ENCODE data around the gene COL12A1. TPM values are rescaled to one million over a fixed set of nuclear protein-coding genes. Genes with fewer than 3 reads are reported as not detected.
A peak's percentile ranks its signal among the peaks of the same experiment; 100 is the strongest.

Gene COL12A1
- total and polyA plus RNA-seq, 11 donors: 3.1 to 26.8 (median 18.5) TPM

DNA sequence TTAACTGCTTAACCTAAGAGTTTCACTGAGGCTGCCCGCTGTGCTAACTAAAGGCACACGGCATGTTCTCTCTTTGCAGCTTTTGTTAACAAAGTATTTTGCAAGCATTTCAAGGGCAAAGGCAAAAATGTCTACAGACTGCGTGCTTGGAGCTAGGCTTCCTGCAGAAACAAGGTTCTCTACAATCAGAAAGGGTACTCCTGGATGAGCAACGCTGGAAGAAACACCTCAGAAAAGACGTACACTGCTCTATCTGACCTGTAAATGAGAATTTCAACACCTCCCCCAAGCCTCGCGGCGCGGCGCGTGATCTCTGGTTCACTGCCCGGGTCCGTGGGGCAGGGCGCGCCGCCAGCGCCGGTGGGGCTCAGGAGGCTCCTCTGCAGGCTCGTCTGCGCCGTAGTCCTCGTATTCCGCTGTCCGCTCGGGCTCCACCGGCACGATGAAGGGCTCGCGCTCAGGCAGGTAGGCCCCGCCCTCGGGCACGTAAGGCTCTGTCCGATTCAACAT, 120.9 kb downstream of the COL12A1 start:
- no peaks in the 10 kb centered on the region for H3K4me1 ChIP-seq
- H3K27me3 ChIP-seq: peaks cover 0 to 5% (median 0%) of the 10 kb centered on the region in 9 donors
- peaks cover 0 to 54% (median 0%) of the 10 kb centered on the region in 9 donors for H3K36me3 ChIP-seq
- ATAC-seq (peak in 1 of 4 donors; percentile 37), DNase-seq (peak in 2 of 5 donors; percentile 20 to 46)
- H3K4me3 ChIP-seq: peak overlapping the region in 4 of 12 donors; percentile 9 to 38 (median 20)
- WGBS, 4 donors: 23 to 50% (median 36%) methylated on average over 28 to 33 of the region's 33 CpGs
- H3K27ac ChIP-seq: no peak overlapping the region
- intact Hi-C loops (cut with DNase I): no loop called here
- TF ChIP-seq POLR2A (IDR thresholded peaks at IDR 0.05) (no peak), CTCF (IDR thresholded peaks at IDR 0.05) (no peak)
- H3K9me3 ChIP-seq: no peaks in the 10 kb centered on the region

- Histone ChIP-seq H3K9me3 (no peaks in the 10 kb centered on the region), H3K36me3 (peaks cover 0 to 46% (median 0%) of the 10 kb centered on the region in 9 donors), H3K27me3 (peaks cover 0 to 5% (median 0%) of the 10 kb centered on the region in 9 donors), H3K4me1 (no peaks in the 10 kb centered on the region), H3K27ac (no peak overlapping the region), H3K4me3 (no peak overlapping the region)
- ATAC-seq: no peak
- intact Hi-C loops (cut with DNase I): no loop called here
- no peak for TF ChIP-seq CTCF (IDR thresholded peaks at IDR 0.05)
- no peak for TF ChIP-seq POLR2A (IDR thresholded peaks at IDR 0.05)
- no peak for DNase-seq
- 79 to 83% (median 80%) methylated on average over 4 of the region's 4 CpGs for WGBS, 4 donors
Measured at GRCh38 chr6:75084018-75084417, 121.8 kb downstream of the COL12A1 start.

- H3K4me1 ChIP-seq: no peaks in the 10 kb centered on the region
- no peak for TF ChIP-seq POLR2A (IDR thresholded peaks at IDR 0.05)
Measured at GRCh38 chr6:75081921-75082320, 123.9 kb downstream of the COL12A1 start.

GRCh38 chr6:75081047-75081446, 124.8 kb downstream of the COL12A1 start:
- no peak for DNase-seq
- Histone ChIP-seq H3K4me1 (no peaks in the 10 kb centered on the region), H3K27me3 (peaks cover 0 to 5% (median 0%) of the 10 kb centered on the region in 9 donors), H3K4me3 (no peak overlapping the region), H3K36me3 (peaks cover 0 to 16% (median 0%) of the 10 kb centered on the region in 9 donors), H3K27ac (no peak overlapping the region), H3K9me3 (no peaks in the 10 kb centered on the region)
- WGBS, 4 donors: 90 to 98% (median 93%) methylated on average over 2 of the region's 2 CpGs
- ATAC-seq: no peak
- TF ChIP-seq CTCF (IDR thresholded peaks at IDR 0.05) (no peak), POLR2A (IDR thresholded peaks at IDR 0.05) (no peak)
- intact Hi-C loops (cut with DNase I): no loop called here

More at GRCh38 chr6:75081921-75082320, 123.9 kb downstream of the COL12A1 start:
- peaks cover 0 to 5% (median 0%) of the 10 kb centered on the region in 9 donors for H3K27me3 ChIP-seq
- ATAC-seq (no peak), DNase-seq (no peak)
- no peaks in the 10 kb centered on the region for H3K9me3 ChIP-seq
- intact Hi-C loops (cut with DNase I): no loop called here
- peaks cover 0 to 25% (median 0%) of the 10 kb centered on the region in 9 donors for H3K36me3 ChIP-seq
- no peak overlapping the region for H3K27ac ChIP-seq
- no peak overlapping the region for H3K4me3 ChIP-seq

DNA sequence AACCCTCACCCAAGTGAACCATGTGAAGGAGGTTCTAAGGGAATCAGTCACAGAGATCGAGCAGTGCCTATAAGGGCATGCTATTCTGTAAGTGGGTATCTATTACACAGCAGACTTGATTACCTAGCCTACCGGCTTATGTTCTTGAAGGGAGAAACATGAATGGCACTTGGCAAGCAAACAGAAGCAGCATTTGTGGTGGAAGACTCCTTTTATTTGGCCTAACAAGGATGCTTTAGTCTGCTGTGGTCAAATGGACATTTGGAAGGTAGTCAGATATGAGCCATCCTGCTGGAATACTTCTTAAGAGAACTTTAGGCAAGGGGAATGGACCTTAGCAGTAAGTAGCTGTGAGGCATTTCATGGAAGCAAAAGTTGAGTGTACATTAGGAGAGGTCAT, 126.3 kb downstream of the COL12A1 start:
- ATAC-seq (no peak), DNase-seq (no peak)
- no peak for TF ChIP-seq CTCF (IDR thresholded peaks at IDR 0.05)
- TF ChIP-seq POLR2A (IDR thresholded peaks at IDR 0.05): no peak
- WGBS, 4 donors: 84 to 91% (median 90%) methylated on average over 2 of the region's 2 CpGs
- no peaks in the 10 kb centered on the region for H3K9me3 ChIP-seq
- H3K36me3 ChIP-seq: peaks cover 0 to 5% (median 0%) of the 10 kb centered on the region in 9 donors
- intact Hi-C loops (cut with DNase I): no loop called here
- H3K4me1 ChIP-seq: no peaks in the 10 kb centered on the region
- H3K27me3 ChIP-seq: peaks cover 0 to under 1% (median 0%) of the 10 kb centered on the region in 9 donors
- H3K27ac ChIP-seq: no peak overlapping the region
- no peak overlapping the region for H3K4me3 ChIP-seq
